GM12872 (cell line): ENCODE measurements around the gene THSD4.

Experiments used
- CTCF ChIP-seq: IDR thresholded peaks from 3 replicates; pipeline ENCODE4 v1.5.1; 2011; ENCODE audit warnings: low read depth, mild to moderate bottlenecking, low read length, moderate library complexity; ENCODE audit not compliant: insufficient read depth

The THSD4 gene

GRCh38 chr15:71187078-71187477 lies 71.8 kb downstream of the THSD4 start:
- no peak for TF ChIP-seq CTCF

- no peak for TF ChIP-seq CTCF
Measured at GRCh38 chr15:71187526-71187925, 72.3 kb downstream of the THSD4 start.

GRCh38 chr15:71189718-71190117 lies 74.4 kb downstream of the THSD4 start:
- TF ChIP-seq CTCF, result no peak

- no peak for TF ChIP-seq CTCF
Measured at GRCh38 chr15:71191296-71191695, 76.0 kb downstream of the THSD4 start.

- no peak for TF ChIP-seq CTCF
Measured at GRCh38 chr15:71192816-71193215, 77.5 kb downstream of the THSD4 start.

GRCh38 chr15:71194286-71194685 lies 79.0 kb downstream of the THSD4 start:
- TF ChIP-seq CTCF, result no peak

GRCh38 chr15:71195242-71195641 lies 80.0 kb downstream of the THSD4 start:
- TF ChIP-seq CTCF, result no peak

GRCh38 chr15:71197620-71198019 lies 82.3 kb downstream of the THSD4 start:
- no peak for TF ChIP-seq CTCF
